GM19372 (cell line): Measurements from ENCODE around the gene CIDEA.
"Not testable (repeated sequence)": the region's sequence is repeated elsewhere in the genome, so short reads cannot be mapped to it uniquely, and the experiment has no call there.

Source experiments
- ATAC-seq: cut with Tn5 transposase; IDR thresholded peaks from one replicate; pipeline ENCODE4 v1.9.1; 2021; ENCODE audit warnings: mild to moderate bottlenecking, low read depth, moderate library complexity; ENCODE audit not compliant: unreplicated experiment

CIDEA gene

GRCh38 chr18:12238826-12239225 lies 15.3 kb upstream of the CIDEA start:
- no peak for ATAC-seq

DNA sequence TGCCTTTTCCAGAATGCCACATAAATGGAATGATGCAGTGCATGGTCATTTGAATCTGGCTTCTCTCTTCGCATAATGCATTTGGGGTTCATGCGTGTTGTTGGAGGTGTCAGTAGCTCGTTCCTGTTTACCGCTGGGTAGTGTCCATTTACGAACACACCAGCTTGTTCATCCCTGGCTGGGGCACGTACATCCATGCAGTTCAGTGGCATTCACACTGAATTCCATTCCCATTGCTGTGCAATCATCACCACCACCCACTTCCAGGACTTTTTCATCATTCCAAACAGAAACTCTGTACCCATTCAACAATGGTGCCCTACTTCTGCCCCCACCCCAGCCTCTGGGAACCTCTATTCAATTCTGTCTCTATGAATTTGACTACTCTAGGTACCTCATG lies 14.7 kb upstream of the CIDEA start:
- no peak for ATAC-seq

GRCh38 chr18:12242658-12243260 lies 11.4 kb upstream of the CIDEA start:
- ATAC-seq: no peak

GRCh38 chr18:12243272-12243671 lies 10.9 kb upstream of the CIDEA start:
- not testable (repeated sequence) for ATAC-seq

- ATAC-seq: no peak
These were observed 8.4 kb upstream of the CIDEA start for GRCh38 chr18:12245793-12246135.

- no peak for ATAC-seq
These were observed 7.0 kb upstream of the CIDEA start for GRCh38 chr18:12246849-12247808.

GRCh38 chr18:12247946-12248345 lies 6.2 kb upstream of the CIDEA start:
- ATAC-seq: no peak

DNA sequence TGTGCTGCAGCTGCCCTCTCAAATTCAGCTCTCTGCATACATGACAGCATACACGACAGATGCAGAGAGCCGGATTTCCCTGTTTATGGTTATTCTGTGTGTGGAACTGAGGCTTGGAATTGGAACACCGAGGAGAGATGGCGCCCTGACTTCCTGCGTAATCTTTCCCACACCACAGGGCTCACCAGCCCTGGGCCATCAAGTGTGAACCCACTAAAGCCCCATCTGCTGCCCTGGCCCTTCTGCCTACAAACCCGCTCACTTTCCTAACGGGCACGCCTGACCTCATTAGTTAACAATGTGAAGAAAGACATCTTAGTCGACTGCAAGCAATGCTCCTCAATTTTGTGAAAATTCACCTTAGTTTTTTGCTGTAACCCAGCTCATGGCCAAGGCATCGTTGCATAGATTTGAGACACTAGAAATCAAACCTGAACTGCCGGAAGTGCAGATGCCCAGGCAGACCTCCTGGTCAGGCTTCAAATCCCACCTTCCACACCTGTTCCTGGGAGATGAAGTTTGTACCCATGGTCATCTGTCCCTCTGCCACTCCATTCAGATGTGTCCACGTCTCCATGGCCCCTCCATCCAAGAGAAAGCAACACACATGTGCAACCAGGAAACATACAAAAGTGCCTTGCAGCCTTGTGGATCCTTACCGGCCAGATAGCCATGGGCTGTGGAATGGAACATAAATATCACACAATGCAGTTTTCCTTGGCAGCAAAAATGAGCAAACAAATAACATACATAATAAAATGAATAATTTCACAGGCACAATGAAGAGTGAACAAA lies 5.0 kb upstream of the CIDEA start:
- ATAC-seq: no peak

GRCh38 chr18:12251311-12251710 lies 2.9 kb upstream of the CIDEA start:
- no peak for ATAC-seq

GRCh38 chr18:12252061-12252460 lies 2.1 kb upstream of the CIDEA start:
- no peak for ATAC-seq

DNA sequence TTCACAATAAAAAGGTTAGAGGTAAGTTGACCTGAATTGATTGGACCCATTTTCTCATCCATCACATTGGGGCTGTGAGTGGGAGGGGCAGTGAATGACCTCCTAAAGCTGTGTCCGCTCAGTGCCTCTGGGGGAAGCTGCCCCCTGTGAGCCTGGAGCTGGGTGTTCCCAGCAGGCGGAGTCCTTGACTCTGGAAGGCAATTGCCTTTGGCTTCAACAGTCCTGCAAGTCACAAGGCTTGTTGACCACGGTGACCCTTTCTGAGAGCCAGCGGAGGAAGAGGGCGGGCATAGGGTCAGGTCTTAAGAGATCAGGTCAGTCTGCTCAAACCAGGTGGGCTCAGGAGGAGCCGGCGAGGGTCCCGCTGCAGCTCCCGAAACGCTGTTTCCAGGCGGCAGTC lies 1.1 kb upstream of the CIDEA start:
- no peak for ATAC-seq

DNA sequence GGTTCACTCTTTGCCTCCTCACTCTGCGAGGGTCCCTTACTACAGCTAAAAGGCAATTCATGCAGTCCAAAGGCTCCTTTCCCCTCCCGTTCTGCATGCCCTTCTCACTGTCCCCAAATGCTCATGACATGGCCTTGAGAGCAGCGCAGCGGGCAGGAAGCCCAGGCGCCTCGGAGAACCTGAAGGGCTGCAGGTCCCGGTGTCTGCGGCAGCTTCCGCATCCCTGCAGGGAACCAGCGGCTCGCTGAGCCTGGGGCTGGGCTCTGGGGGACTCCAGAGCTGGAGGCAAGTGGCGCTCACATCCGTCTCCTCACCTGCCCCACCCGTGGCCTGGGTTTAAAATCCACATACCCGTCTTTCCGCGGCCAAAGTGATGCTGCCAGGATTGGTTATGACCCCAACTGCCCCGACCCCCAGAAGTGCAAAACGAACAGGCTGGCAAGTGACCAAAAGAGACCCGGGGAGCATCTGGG lies 462 bp upstream of the CIDEA start:
- no peak for ATAC-seq

DNA sequence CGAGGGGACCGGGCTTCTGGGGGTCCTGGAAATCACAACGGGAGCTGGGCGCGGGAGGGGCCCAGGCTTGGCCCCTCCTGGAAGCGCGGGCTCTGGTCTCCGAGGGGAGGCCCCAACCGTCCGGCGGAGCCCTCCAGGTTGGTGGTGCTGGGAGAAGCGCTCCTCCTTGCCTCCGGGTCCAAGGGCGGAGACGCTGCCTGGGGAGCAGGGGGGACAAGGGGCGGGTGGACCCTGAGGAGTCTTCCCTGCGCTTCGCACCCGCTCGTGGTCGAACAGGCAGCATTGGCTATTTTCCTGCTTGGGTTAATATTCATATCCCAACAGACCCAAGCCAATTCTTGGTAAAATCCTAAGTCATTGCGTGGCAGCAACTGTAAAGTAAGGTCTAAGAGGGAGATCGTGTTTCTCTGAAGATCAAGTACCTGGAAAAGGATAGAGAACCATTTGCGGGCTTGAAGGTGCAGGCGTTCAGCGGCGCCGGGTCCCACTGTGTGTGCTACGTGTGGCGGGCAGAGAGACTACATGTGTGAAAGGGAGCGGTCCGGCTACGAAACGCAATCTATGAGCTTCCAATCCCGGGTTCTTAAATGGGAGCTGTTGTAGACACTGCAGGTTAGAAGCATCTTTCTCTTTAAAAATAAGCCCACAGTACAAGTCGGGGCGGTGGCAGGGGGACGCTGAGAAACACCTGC lies 805 bp downstream of the CIDEA start:
- ATAC-seq: no peak

GRCh38 chr18:12255626-12256026 lies 1.5 kb downstream of the CIDEA start:
- ATAC-seq: no peak

DNA sequence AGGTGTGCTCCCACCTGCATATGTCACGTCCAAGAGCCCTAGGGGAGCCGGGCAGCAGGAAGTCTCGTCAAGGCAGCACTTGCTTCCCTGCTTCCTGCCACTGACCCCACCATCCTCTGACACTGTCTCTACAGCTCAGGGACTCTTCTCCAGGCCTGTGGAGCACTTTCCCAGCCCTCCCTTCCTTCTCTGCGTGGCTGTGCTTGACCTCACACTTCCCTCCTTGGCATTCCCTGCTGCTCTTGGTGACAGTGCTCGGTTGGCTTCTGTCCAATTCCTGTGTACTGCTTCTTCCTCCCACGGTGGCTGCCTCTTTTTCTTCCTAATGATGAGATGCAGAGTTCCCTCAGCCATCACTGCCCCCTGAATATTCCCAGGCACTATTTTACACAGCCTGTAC lies 2.8 kb downstream of the CIDEA start:
- ATAC-seq: no peak

GRCh38 chr18:12257996-12258718 lies 4.0 kb downstream of the CIDEA start:
- no peak for ATAC-seq

DNA sequence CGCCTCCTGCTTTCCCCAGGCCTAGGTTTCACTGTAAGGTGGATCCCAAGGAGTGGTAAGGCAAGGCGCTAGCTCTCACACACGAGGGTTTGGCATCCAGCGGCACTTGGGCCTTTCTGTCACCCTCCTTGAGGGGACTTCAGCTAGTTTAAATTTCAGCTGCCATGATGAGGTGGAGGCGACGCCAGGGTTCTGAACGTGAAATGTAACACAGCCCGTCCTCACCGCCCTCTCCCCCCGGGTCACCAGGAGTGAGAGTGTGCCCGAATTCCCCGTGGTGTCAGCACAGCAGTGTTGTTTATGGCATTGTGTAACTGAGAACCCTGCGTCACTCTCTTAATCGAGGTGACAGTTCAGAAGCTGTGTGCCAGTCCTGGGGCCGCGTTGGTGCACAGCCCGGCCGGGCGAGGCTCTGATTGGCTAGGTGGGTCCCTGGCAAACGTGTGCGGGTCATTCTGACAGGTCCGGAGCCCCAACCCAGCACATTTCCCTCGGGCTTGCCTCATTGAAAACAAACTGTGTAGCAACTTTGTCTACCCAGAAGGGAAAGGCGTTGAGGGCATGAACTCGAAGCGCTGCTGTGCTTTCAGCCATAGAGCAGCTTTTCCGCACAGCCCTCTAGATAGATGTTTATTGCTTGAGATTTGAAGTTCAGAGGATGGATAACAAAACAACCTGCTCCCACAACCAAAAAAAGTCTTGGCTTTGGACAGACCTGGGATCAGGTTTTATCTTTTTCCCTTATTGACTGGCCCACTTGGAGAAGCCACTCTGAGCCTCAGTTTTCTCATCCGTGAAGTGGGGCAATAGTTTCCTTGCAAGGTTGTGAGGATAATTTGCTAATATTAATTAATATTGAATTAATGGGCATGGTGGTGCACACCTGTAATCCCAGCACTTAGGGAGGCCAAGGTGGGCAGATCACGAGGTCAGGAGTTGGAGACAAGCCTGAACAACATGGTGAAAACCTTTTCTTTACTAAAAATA lies 4.9 kb downstream of the CIDEA start:
- ATAC-seq: no peak

- ATAC-seq: no peak
These were observed 8.6 kb downstream of the CIDEA start for GRCh38 chr18:12262748-12263147.

GRCh38 chr18:12264864-12265263 lies 10.7 kb downstream of the CIDEA start:
- ATAC-seq: no peak
